HepG2 (cell line): ENCODE data around the gene L2HGDH. TPM values are rescaled to one million over a fixed set of nuclear protein-coding genes. Genes with fewer than 3 reads are reported as not detected.
A peak's percentile ranks its signal among the peaks of the same experiment; 100 is the strongest.

ENCODE experiments used
- ELF3 ChIP-seq: IDR thresholded peaks from 2 replicates; pipeline ENCODE4 v1.6.1; 2016; ENCODE audit warnings: missing genetic modification reagents, missing compliant biosample characterization
- HCFC1 ChIP-seq: fragments of 150-350 bp; IDR thresholded peaks from 2 replicates; pipeline ENCODE4 v1.6.1; 2014; ENCODE audit warnings: low read depth, low read length
- HMG20A ChIP-seq: IDR thresholded peaks from 2 replicates; pipeline ENCODE4 v1.6.1; 2016; ENCODE audit warnings: borderline replicate concordance
- HNRNPK ChIP-seq: fragments of 200-400 bp; formaldehyde crosslinking; IDR thresholded peaks from 2 replicates; pipeline ENCODE4 v1.6.1; 2018; ENCODE audit warnings: low read length, low read depth, moderate library complexity, mild to moderate bottlenecking; ENCODE audit not compliant: poor library complexity, severe bottlenecking
- KAT8 ChIP-seq: IDR thresholded peaks from 2 replicates; pipeline ENCODE4 v1.6.1; 2016; ENCODE audit warnings: missing genetic modification reagents, missing compliant biosample characterization
- KMT2B ChIP-seq: IDR thresholded peaks from 2 replicates; pipeline ENCODE4 v1.6.1; 2016; ENCODE audit warnings: missing genetic modification reagents, missing compliant biosample characterization
- MIER2 ChIP-seq: IDR thresholded peaks from 2 replicates; pipeline ENCODE4 v1.6.1; 2016; ENCODE audit warnings: missing biosample characterization, missing genetic modification reagents
- MYC ChIP-seq: sonication (generic); formaldehyde crosslinking; IDR thresholded peaks from 2 replicates; pipeline ENCODE4 v1.9.0; 2021; ENCODE audit warnings: missing genetic modification reagents, borderline replicate concordance
- SOX5 ChIP-seq: IDR thresholded peaks from 2 replicates; pipeline ENCODE4 v1.6.1; 2016; ENCODE audit warnings: borderline replicate concordance
- YEATS4 ChIP-seq: sonication (generic); formaldehyde crosslinking; IDR thresholded peaks from 2 replicates; pipeline ENCODE4 v1.4.0; 2020; ENCODE audit warnings: missing genetic modification reagents, borderline replicate concordance
- ZBTB21 ChIP-seq: sonication (generic); formaldehyde crosslinking; IDR thresholded peaks from 2 replicates; pipeline ENCODE4 v1.4.0; 2020; ENCODE audit warnings: missing genetic modification reagents
- ZNF354B ChIP-seq: sonication (generic); formaldehyde crosslinking; IDR thresholded peaks from 2 replicates; pipeline ENCODE4 v1.8.0; 2022; ENCODE audit warnings: mild to moderate bottlenecking, missing genetic modification reagents
- ZNF430 ChIP-seq: sonication (generic); formaldehyde crosslinking; IDR thresholded peaks from 2 replicates; pipeline ENCODE4 v1.9.0; 2021; ENCODE audit warnings: mild to moderate bottlenecking, missing genetic modification reagents
- ZNF513 ChIP-seq: sonication (generic); formaldehyde crosslinking; conservative IDR thresholded peaks from 2 replicates; pipeline ENCODE4 v1.5.0; 2020; ENCODE audit warnings: missing genetic modification reagents
- ZNF609 ChIP-seq: sonication (generic); formaldehyde crosslinking; IDR thresholded peaks from 2 replicates; pipeline ENCODE4 v1.4.0; 2020; ENCODE audit warnings: mild to moderate bottlenecking, missing genetic modification reagents, borderline replicate concordance
- ZNF614 ChIP-seq: IDR thresholded peaks from 2 replicates; pipeline ENCODE4 v1.6.1; 2018; ENCODE audit warnings: missing biosample characterization, missing genetic modification reagents, inconsistent platforms, borderline replicate concordance
- polyA plus RNA-seq, 8 experiments: library from polyadenylated mRNA; depleted of rRNA in 3 of 8; stranded (reverse) in 7 of 8; unstranded in 1 of 8; fragments of >200 nt; fragmentation: Illumina TruSeq in 4 of 8; extraction: Trizol in 4 of 8; gene quantifications; 2 replicates each; pipeline versions ENCODE4 v1.2.1 to v1.2.3, GENCODE V29; 2011 to 2016; ENCODE audit warnings: low read depth in 4 of 8, missing spikeins in 1 of 8, mixed read lengths in 1 of 8; ENCODE audit not compliant: insufficient read depth in 1 of 8
- total RNA-seq, 5 experiments: library from RNA; depleted of rRNA; stranded (reverse); fragments of >200 nt; fragmentation: Illumina TruSeq; extraction: Trizol; gene quantifications; 2 replicates each; pipeline ENCODE4 v1.2.3, GENCODE V29; 2016; ENCODE audit warnings: low read depth in 1 of 5
- TF ChIP-seq, protein P1 (sequence below): sonication (generic); formaldehyde crosslinking; IDR thresholded peaks from 2 replicates; pipeline ENCODE4 v1.5.0; 2020; ENCODE audit warnings: mild to moderate bottlenecking, missing genetic modification reagents
- TF ChIP-seq, protein P2 (sequence below): IDR thresholded peaks from 2 replicates; pipeline ENCODE4 v1.6.1; 2018; ENCODE audit warnings: missing genetic modification reagents, mild to moderate bottlenecking, missing compliant biosample characterization

The L2HGDH gene
- total and polyA plus RNA-seq, 2 of the 13 experiments (the other 11 are each of a cell fraction or from before 2014, with no cell fraction given): 3.3 to 5.0 TPM

DNA sequence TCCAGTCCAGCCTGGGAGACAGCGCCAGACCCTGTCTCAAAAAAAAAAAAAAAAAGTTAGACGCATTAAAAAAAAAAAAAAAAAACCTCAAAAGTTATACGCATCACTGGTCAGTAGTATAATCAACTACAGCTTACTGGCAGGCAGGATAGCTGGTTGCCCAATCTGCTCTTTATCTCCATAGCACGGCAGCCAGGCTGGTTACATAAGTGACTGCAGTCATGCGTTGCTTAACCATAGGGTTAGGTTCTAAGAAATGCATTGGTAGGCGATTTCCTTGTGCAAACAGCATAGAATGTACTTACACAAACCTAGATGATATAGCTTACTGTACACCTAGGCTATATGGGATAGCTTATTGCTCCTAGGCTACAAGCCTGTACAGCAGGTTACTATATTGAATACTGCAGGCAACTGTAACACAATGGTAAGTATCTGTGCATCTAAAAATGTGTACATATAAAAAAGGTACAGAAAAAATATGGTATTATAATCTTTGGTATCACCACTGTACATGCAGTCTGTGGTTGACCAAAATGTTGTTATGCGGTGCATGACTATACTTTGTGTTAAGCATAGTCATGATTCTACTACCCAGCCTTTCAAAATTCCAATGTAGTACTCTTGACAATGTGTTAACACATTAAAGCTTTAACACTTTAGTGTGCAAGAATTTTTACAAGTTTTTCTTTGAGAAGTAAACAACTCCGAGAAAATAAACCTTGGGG, 8.1 kb downstream of the L2HGDH start (continued):
- TF ChIP-seq ZNF609 (0 out of 2 replicates have a peak, but pooled peaks have one; percentile 43), ZNF513 (CRISPR knock-in tag) (no peak), SOX5 (CRISPR knock-in tag) (peak; percentile 78), ZNF430 (CRISPR knock-in tag) (0 out of 2 replicates have a peak, but pooled peaks have one; percentile 26), KAT8 (CRISPR knock-in tag) (0 out of 2 replicates have a peak, but pooled peaks have one; percentile 54), MYC (CRISPR knock-in tag) (0 out of 2 replicates have a peak, but pooled peaks have one; percentile 23), MIER2 (CRISPR knock-in tag) (peak; percentile 40; the same call in 1 of the 2 replicates), KMT2B (CRISPR knock-in tag) (peak; percentile 58; the same call in 1 of the 2 replicates), HNRNPK (no peak), HMG20A (CRISPR knock-in tag) (peak; percentile 84), HCFC1 (no peak), ZNF614 (CRISPR knock-in tag) (peak; percentile 94), YEATS4 (CRISPR knock-in tag) (peak; percentile 25; the same call in 1 of the 2 replicates), ZBTB21 (CRISPR knock-in tag) (no peak), ELF3 (CRISPR knock-in tag) (peak; percentile 91), ZNF354B (CRISPR knock-in tag) (no peak)
- TF ChIP-seq, protein P1, sequence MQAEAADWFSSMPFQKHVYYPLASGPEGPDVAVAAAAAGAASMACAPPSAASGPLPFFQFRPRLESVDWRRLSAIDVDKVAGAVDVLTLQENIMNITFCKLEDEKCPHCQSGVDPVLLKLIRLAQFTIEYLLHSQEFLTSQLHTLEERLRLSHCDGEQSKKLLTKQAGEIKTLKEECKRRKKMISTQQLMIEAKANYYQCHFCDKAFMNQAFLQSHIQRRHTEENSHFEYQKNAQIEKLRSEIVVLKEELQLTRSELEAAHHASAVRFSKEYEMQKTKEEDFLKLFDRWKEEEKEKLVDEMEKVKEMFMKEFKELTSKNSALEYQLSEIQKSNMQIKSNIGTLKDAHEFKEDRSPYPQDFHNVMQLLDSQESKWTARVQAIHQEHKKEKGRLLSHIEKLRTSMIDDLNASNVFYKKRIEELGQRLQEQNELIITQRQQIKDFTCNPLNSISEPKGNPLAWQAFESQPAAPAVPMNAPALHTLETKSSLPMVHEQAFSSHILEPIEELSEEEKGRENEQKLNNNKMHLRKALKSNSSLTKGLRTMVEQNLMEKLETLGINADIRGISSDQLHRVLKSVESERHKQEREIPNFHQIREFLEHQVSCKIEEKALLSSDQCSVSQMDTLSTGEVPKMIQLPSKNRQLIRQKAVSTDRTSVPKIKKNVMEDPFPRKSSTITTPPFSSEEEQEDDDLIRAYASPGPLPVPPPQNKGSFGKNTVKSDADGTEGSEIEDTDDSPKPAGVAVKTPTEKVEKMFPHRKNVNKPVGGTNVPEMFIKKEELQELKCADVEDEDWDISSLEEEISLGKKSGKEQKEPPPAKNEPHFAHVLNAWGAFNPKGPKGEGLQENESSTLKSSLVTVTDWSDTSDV (CRISPR knock-in tag): no peak
- TF ChIP-seq, protein P2, sequence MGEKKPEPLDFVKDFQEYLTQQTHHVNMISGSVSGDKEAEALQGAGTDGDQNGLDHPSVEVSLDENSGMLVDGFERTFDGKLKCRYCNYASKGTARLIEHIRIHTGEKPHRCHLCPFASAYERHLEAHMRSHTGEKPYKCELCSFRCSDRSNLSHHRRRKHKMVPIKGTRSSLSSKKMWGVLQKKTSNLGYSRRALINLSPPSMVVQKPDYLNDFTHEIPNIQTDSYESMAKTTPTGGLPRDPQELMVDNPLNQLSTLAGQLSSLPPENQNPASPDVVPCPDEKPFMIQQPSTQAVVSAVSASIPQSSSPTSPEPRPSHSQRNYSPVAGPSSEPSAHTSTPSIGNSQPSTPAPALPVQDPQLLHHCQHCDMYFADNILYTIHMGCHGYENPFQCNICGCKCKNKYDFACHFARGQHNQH (CRISPR knock-in tag): peak; percentile 68; the same call in 1 of the 2 replicates
